ENCODE data around the gene CAMTA1.

- TF ChIP-seq CTCF (IDR thresholded peaks at IDR 0.05; ENCODE audit: low read depth, low read length, missing input control) (no peak), SP1 (IDR thresholded peaks at IDR 0.05) (no peak), EGR1 (IDR thresholded peaks at IDR 0.05; ENCODE audit: low read depth in 2 of 2) (no peak), ZBTB33 (IDR thresholded peaks at IDR 0.05) (no peak), RAD21 (IDR thresholded peaks at IDR 0.05) (no peak), GABPA (IDR thresholded peaks at IDR 0.05 in 1 of 2, conservative IDR thresholded peaks at IDR 0.05 in 1 of 2) (no peak), REST (IDR thresholded peaks at IDR 0.05) (no peak), TAF1 (conservative IDR thresholded peaks at IDR 0.05) (no peak)
- TF ChIP-seq, protein P1, sequence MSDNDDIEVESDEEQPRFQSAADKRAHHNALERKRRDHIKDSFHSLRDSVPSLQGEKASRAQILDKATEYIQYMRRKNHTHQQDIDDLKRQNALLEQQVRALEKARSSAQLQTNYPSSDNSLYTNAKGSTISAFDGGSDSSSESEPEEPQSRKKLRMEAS (IDR thresholded peaks at IDR 0.05), result no peak
- TF ChIP-seq, protein P2, sequence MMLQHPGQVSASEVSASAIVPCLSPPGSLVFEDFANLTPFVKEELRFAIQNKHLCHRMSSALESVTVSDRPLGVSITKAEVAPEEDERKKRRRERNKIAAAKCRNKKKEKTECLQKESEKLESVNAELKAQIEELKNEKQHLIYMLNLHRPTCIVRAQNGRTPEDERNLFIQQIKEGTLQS (IDR thresholded peaks at IDR 0.05), result no peak
Measured at GRCh38 chr1:7257225-7257624, 472.0 kb downstream of the CAMTA1 start.

All from liver (tissue), 3 donors.